ENCODE measurements around the gene TBC1D19.

DNA sequence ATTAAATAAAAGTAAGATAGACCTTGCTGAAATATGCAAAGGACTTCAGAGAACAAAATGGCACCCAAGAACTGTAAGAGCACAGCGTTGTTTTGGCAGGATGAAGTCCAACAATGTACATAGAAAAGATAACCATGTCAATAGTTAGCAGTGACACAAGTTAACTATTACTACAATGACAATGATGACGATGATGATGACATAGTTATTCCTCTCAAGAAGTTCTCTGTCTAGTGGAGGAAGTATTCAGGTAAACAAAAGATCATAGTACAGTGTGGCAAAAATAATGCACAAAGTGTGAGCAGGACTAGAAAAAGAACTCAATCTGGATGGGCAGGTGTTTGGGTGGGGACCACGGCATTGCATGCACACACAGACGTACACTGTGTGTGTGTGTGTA is 201.4 kb downstream of the TBC1D19 start:
- TF ChIP-seq CTCF (IDR thresholded peaks at IDR 0.05), result no peak
- TF ChIP-seq, protein P1, sequence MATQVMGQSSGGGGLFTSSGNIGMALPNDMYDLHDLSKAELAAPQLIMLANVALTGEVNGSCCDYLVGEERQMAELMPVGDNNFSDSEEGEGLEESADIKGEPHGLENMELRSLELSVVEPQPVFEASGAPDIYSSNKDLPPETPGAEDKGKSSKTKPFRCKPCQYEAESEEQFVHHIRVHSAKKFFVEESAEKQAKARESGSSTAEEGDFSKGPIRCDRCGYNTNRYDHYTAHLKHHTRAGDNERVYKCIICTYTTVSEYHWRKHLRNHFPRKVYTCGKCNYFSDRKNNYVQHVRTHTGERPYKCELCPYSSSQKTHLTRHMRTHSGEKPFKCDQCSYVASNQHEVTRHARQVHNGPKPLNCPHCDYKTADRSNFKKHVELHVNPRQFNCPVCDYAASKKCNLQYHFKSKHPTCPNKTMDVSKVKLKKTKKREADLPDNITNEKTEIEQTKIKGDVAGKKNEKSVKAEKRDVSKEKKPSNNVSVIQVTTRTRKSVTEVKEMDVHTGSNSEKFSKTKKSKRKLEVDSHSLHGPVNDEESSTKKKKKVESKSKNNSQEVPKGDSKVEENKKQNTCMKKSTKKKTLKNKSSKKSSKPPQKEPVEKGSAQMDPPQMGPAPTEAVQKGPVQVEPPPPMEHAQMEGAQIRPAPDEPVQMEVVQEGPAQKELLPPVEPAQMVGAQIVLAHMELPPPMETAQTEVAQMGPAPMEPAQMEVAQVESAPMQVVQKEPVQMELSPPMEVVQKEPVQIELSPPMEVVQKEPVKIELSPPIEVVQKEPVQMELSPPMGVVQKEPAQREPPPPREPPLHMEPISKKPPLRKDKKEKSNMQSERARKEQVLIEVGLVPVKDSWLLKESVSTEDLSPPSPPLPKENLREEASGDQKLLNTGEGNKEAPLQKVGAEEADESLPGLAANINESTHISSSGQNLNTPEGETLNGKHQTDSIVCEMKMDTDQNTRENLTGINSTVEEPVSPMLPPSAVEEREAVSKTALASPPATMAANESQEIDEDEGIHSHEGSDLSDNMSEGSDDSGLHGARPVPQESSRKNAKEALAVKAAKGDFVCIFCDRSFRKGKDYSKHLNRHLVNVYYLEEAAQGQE (IDR thresholded peaks at IDR 0.05; ENCODE audit: insufficient read depth in 1 of 2, low read depth in 2 of 2, low read length in 1 of 2), result no peak

All from Panc1 (cell line).